Parathyroid adenoma (tissue), 2 donors: ENCODE measurements around the gene DOK6.

Experiments used
- H2AFZ ChIP-seq: fragments of 300-600 bp; sonication (generic); one replicate; pipeline ENCODE4 v1.7.0; 2017; ENCODE audit warnings: antibody characterized with exemption, mild to moderate bottlenecking
- H3K27ac ChIP-seq: fragments of 300-600 bp; sonication (generic); one replicate; pipeline ENCODE4 v1.7.0; 2017
- H3K27me3 ChIP-seq: fragments of 300-600 bp; sonication (generic); one replicate; pipeline ENCODE4 v1.7.0; 2017; ENCODE audit warnings: low read length; ENCODE audit not compliant: control insufficient read depth, insufficient read depth
- H3K36me3 ChIP-seq: fragments of 300-600 bp; sonication (generic); one replicate; pipeline ENCODE4 v1.7.0; 2017; ENCODE audit warnings: low read length; ENCODE audit not compliant: control insufficient read depth, insufficient read depth
- H3K4me1 ChIP-seq: fragments of 300-600 bp; sonication (generic); one replicate; pipeline ENCODE4 v1.7.0; 2017; ENCODE audit warnings: control low read depth
- H3K4me2 ChIP-seq: fragments of 300-600 bp; sonication (generic); one replicate; pipeline ENCODE4 v1.7.0; 2017; ENCODE audit warnings: low read length
- H3K4me3 ChIP-seq: fragments of 300-600 bp; sonication (generic); one replicate; pipeline ENCODE4 v1.7.0; 2017; ENCODE audit warnings: low read depth, low read length
- H3K79me2 ChIP-seq: fragments of 300-600 bp; sonication (generic); one replicate; pipeline ENCODE4 v1.7.0; 2017; ENCODE audit warnings: control low read depth
- H3K9ac ChIP-seq: fragments of 300-600 bp; sonication (generic); one replicate; pipeline ENCODE4 v1.7.0; 2017; ENCODE audit warnings: mild to moderate bottlenecking
- H3K9me3 ChIP-seq: fragments of 300-600 bp; sonication (generic); one replicate; pipeline ENCODE4 v1.7.0; 2017; ENCODE audit warnings: low read length; ENCODE audit not compliant: control insufficient read depth
- TF ChIP-seq, protein P1 (sequence below): fragments of 300-600 bp; sonication (generic); IDR thresholded peaks from one replicate; pipeline ENCODE4 v1.7.0; 2017; ENCODE audit warnings: antibody characterized with exemption, mild to moderate bottlenecking
- donor health status: primary hyperparathyroidism.

Gene DOK6

DNA sequence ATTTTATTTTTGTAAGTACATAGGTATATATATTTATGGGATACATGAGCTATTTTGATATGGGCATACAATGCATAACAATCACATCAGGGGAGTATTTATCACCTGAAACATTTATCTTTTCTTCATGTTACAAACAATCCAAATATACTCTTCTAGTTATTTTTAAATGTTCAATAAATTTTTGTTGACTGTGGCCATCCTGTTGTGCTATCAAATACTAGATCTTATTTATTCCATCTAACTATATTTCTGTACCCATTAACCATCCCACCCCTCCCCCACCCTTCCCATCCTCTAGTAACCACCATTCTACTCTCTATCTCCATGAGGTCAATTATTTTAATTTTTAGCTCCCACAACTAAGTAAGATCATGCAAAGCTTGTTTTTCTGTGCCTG is 390.0 kb downstream of the DOK6 start:
- no peaks in the 10 kb centered on the region for H3K36me3 ChIP-seq
- H3K27me3 ChIP-seq, result no peaks in the 10 kb centered on the region
- no peaks in the 10 kb centered on the region for H3K4me1 ChIP-seq
- H3K4me3 ChIP-seq, result no peak overlapping the region
- no peak overlapping the region for H3K4me2 ChIP-seq
- H3K9ac ChIP-seq, result no peak overlapping the region
- TF ChIP-seq, protein P1, sequence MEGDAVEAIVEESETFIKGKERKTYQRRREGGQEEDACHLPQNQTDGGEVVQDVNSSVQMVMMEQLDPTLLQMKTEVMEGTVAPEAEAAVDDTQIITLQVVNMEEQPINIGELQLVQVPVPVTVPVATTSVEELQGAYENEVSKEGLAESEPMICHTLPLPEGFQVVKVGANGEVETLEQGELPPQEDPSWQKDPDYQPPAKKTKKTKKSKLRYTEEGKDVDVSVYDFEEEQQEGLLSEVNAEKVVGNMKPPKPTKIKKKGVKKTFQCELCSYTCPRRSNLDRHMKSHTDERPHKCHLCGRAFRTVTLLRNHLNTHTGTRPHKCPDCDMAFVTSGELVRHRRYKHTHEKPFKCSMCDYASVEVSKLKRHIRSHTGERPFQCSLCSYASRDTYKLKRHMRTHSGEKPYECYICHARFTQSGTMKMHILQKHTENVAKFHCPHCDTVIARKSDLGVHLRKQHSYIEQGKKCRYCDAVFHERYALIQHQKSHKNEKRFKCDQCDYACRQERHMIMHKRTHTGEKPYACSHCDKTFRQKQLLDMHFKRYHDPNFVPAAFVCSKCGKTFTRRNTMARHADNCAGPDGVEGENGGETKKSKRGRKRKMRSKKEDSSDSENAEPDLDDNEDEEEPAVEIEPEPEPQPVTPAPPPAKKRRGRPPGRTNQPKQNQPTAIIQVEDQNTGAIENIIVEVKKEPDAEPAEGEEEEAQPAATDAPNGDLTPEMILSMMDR, result no peak
- H3K27ac ChIP-seq, result no peak overlapping the region
- no peak overlapping the region for H2AFZ ChIP-seq
- H3K9me3 ChIP-seq, result no peaks in the 10 kb centered on the region
- H3K79me2 ChIP-seq, result no peaks in the 10 kb centered on the region

DNA sequence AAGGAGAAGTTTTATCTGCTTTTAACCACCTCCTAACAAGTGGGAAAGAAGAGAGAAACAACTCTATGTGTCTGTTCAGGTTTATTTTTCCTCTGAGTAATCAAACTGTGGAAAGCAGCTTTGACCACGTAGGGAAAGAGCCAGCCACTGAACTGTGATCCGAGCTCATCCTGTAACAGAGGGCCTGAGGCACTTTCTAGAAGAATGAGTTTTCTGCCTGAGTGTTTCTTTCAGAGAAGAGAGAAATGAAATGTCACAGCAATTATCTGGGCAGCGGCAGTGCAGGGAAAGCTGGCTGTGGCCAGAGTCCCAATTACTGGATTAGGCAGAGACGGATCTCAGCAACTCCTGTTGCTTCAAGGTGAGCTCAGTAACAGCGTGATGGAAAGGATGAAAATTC is 395.1 kb downstream of the DOK6 start:
- H3K9ac ChIP-seq, result no peak overlapping the region
- TF ChIP-seq, protein P1, result no peak
- H3K79me2 ChIP-seq, result no peaks in the 10 kb centered on the region
- H2AFZ ChIP-seq, result no peak overlapping the region
- H3K9me3 ChIP-seq, result no peaks in the 10 kb centered on the region
- no peak overlapping the region for H3K27ac ChIP-seq
- no peaks in the 10 kb centered on the region for H3K4me1 ChIP-seq
- no peaks in the 10 kb centered on the region for H3K36me3 ChIP-seq
- no peak overlapping the region for H3K4me3 ChIP-seq
- no peak overlapping the region for H3K4me2 ChIP-seq
- H3K27me3 ChIP-seq, result no peaks in the 10 kb centered on the region

DNA sequence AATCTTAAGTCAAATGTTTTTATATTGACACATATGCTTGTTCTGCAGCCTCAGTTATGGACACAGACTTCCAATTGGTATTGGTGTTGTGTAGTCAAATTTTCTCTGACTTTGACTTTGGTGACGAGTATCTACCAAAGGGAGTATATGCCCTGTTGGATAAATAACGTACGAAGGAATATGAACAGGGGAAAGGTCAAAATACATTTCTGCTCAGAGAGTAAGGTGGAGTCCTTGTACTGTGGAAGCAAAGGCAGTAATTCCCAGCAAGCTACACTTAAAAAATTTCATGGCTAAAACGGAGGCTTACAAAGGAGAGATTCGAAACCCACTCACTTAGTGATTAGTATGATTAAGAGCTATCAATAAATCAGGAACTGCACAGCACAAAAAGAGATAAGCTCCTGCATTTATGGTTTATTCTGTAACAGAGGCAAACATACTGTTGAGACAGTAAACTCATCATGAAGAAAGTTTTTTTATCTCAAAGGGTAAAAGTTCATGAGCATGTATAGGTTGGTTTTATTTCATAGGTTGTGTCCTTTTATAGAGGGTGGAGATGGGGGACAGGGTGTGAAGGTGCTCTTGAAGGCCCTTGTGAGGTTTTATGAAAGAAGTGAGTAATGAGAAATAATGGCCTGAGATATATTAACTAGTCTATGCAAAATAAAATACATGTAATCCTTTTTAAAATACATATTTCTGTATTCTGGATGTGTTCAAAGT is 404.3 kb downstream of the DOK6 start:
- TF ChIP-seq, protein P1, result no peak
- no peaks in the 10 kb centered on the region for H3K79me2 ChIP-seq

DNA sequence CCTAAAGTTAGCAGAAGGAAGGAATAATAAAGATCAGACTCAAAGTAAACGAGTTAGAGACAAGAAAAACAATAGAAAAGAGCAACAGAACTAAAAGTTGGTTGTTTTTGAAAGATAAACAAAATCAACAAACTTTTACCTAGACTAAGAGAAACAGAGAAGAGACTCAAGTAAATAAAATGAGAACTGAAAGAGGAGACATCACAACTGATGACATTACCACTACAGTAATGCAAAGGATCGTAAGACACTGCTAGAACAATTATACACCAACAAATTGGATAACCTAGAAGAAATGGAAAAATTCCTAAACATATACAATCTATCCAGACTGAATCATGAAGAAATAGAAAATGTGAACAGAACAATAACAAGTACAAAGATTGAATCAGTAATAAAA is 407.7 kb downstream of the DOK6 start:
- Histone ChIP-seq H3K4me2 (no peak overlapping the region), H3K27me3 (no peaks in the 10 kb centered on the region), H3K36me3 (no peaks in the 10 kb centered on the region), H3K27ac (no peak overlapping the region), H3K4me1 (no peaks in the 10 kb centered on the region), H2AFZ (no peak overlapping the region), H3K4me3 (no peak overlapping the region), H3K9ac (no peak overlapping the region), H3K79me2 (no peaks in the 10 kb centered on the region), H3K9me3 (no peaks in the 10 kb centered on the region)
- TF ChIP-seq, protein P1, result no peak

More for the DNA sequence above, 404.3 kb downstream of the DOK6 start:
- Histone ChIP-seq H3K9me3 (no peaks in the 10 kb centered on the region), H3K36me3 (no peaks in the 10 kb centered on the region), H3K4me1 (no peaks in the 10 kb centered on the region), H3K27ac (no peak overlapping the region), H3K27me3 (no peaks in the 10 kb centered on the region), H3K9ac (no peak overlapping the region), H3K4me3 (no peak overlapping the region), H3K4me2 (no peak overlapping the region), H2AFZ (no peak overlapping the region)

DNA sequence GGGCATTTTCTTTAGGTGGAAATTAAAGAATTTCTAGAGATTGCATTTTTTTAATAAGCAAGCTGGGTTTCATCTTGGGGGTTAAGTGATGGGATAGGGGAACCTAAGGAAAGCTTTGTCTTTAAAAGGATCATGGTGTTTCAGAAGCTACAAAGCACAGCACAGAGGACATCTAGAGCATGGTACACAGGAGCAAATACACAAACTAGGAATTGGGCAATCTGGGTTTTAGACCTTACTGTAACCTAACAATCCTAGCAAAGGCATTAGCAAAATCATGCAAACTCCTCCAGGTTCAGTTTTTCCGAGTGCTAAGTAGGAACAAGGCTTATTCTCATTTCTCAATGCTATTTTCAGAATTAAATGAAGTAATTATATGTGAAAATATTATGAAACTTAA is 412.9 kb downstream of the DOK6 start:
- Histone ChIP-seq H3K9me3 (no peaks in the 10 kb centered on the region), H3K4me2 (no peak overlapping the region), H3K27ac (no peak overlapping the region), H3K4me1 (no peaks in the 10 kb centered on the region), H3K9ac (no peak overlapping the region), H3K4me3 (no peak overlapping the region), H2AFZ (no peak overlapping the region), H3K27me3 (no peaks in the 10 kb centered on the region), H3K36me3 (no peaks in the 10 kb centered on the region), H3K79me2 (no peaks in the 10 kb centered on the region)
- TF ChIP-seq, protein P1, result no peak
